Measurements from ENCODE around the gene GABBR1. TPM values are rescaled to one million over a fixed set of nuclear protein-coding genes. Genes with fewer than 3 reads are reported as not detected.

The GABBR1 gene
- total and polyA plus RNA-seq, 12 donors: 10.2 to 41.3 (median 18.2) TPM

GRCh38 chr6:29564875-29565274, 68.1 kb downstream of the GABBR1 start:
- intact Hi-C loops (cut with DNase I): no loop called here
- no peak for TF ChIP-seq CTCF (IDR thresholded peaks at IDR 0.05)

GRCh38 chr6:29563435-29563965, 69.5 kb downstream of the GABBR1 start:
- H3K27ac ChIP-seq: no peak overlapping the region
- no peaks in the 10 kb centered on the region for H3K36me3 ChIP-seq
- H3K4me3 ChIP-seq: no peak overlapping the region
- no peak for ATAC-seq
- no peak for TF ChIP-seq CTCF (IDR thresholded peaks at IDR 0.05)
- peaks cover 0 to 6% (median 0%) of the 10 kb centered on the region in 9 donors for H3K4me1 ChIP-seq
- H3K9me3 ChIP-seq: no peaks in the 10 kb centered on the region
- WGBS, 2 donors: 65 to 82% methylated on average over 3 of the region's 3 CpGs
- H3K27me3 ChIP-seq: peaks cover 0 to 81% (median 32%) of the 10 kb centered on the region in 7 donors
- DNase-seq: no peak
- intact Hi-C loops (cut with DNase I): no loop called here

More at GRCh38 chr6:29564875-29565274, 68.1 kb downstream of the GABBR1 start:
- Histone ChIP-seq H3K9me3 (no peaks in the 10 kb centered on the region), H3K27ac (no peak overlapping the region), H3K27me3 (peaks cover 0 to 79% (median 42%) of the 10 kb centered on the region in 7 donors), H3K36me3 (no peaks in the 10 kb centered on the region), H3K4me1 (peaks cover 0 to 5% (median 0%) of the 10 kb centered on the region in 9 donors), H3K4me3 (no peak overlapping the region)
- no peak for ATAC-seq
- DNase-seq: no peak

- WGBS, 2 donors: 83 to 85% methylated on average over 1 of the region's 1 CpG
- no peak for TF ChIP-seq CTCF (IDR thresholded peaks at IDR 0.05)
- intact Hi-C loops (cut with DNase I): no loop called here
- Histone ChIP-seq H3K9me3 (no peaks in the 10 kb centered on the region), H3K4me1 (peaks cover 0 to 6% (median 0%) of the 10 kb centered on the region in 9 donors), H3K27me3 (peaks cover 0 to 94% (median 34%) of the 10 kb centered on the region in 7 donors), H3K4me3 (no peak overlapping the region), H3K36me3 (no peaks in the 10 kb centered on the region), H3K27ac (no peak overlapping the region)
- ATAC-seq: no peak
- DNase-seq: no peak
Observed at GRCh38 chr6:29561606-29562181, 71.3 kb downstream of the GABBR1 start.

GRCh38 chr6:29561091-29561490, 71.9 kb downstream of the GABBR1 start:
- H3K4me1 ChIP-seq: peaks cover 0 to 6% (median 0%) of the 10 kb centered on the region in 9 donors
- H3K4me3 ChIP-seq: no peak overlapping the region
- intact Hi-C loops (cut with DNase I): no loop called here
- DNase-seq (no peak), ATAC-seq (no peak)
- H3K9me3 ChIP-seq: no peaks in the 10 kb centered on the region
- TF ChIP-seq CTCF (IDR thresholded peaks at IDR 0.05): no peak
- H3K27me3 ChIP-seq: peaks cover 0 to 94% (median 34%) of the 10 kb centered on the region in 7 donors
- H3K27ac ChIP-seq: no peak overlapping the region
- no peaks in the 10 kb centered on the region for H3K36me3 ChIP-seq
